PC-3 (cell line): ENCODE data around the gene P2RX5.

Source experiments
- EZH2 ChIP-seq: fragments of 300-600 bp; sonication (generic); IDR thresholded peaks from one replicate; pipeline ENCODE4 v1.6.1; 2017; ENCODE audit warnings: antibody characterized with exemption, mild to moderate bottlenecking, low read length; ENCODE audit not compliant: unreplicated experiment
- TF ChIP-seq, protein P1 (sequence below): fragments of 300-600 bp; sonication (generic); conservative IDR thresholded peaks from 2 replicates; pipeline ENCODE4 v1.5.1; 2017; ENCODE audit warnings: antibody characterized with exemption, low read depth, mild to moderate bottlenecking, low read length

DNA sequence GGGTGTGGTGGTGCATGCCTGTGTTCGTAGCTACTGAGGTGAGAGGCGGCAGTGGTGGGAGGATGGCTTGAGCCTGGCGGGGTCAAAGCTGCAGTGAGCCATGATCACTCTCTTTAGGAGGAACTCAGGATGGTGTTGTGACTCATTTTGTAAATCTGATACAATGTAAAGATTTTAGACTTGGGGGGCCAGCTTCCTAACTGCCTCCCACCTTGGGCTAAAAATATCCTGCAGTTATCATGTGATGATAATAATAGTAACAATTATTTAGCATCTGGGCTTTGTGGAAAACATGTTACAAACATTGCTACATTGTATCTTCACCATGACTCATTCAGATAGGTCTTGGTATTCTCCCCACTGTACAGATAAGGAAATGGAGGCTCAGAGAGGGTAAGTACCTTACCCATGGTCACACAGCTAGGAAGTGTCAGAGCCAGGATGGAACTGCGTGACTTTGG, 52.0 kb downstream of the P2RX5 start:
- TF ChIP-seq, protein P1, sequence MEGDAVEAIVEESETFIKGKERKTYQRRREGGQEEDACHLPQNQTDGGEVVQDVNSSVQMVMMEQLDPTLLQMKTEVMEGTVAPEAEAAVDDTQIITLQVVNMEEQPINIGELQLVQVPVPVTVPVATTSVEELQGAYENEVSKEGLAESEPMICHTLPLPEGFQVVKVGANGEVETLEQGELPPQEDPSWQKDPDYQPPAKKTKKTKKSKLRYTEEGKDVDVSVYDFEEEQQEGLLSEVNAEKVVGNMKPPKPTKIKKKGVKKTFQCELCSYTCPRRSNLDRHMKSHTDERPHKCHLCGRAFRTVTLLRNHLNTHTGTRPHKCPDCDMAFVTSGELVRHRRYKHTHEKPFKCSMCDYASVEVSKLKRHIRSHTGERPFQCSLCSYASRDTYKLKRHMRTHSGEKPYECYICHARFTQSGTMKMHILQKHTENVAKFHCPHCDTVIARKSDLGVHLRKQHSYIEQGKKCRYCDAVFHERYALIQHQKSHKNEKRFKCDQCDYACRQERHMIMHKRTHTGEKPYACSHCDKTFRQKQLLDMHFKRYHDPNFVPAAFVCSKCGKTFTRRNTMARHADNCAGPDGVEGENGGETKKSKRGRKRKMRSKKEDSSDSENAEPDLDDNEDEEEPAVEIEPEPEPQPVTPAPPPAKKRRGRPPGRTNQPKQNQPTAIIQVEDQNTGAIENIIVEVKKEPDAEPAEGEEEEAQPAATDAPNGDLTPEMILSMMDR: no peak
- no peak for TF ChIP-seq EZH2
